GM10266 (cell line): ENCODE measurements around the gene MICOS13.
"Not testable (repeated sequence)": the region's sequence is repeated elsewhere in the genome, so short reads cannot be mapped to it uniquely, and the experiment has no call there.

Source experiments
- DNase-seq: peaks from one replicate; pipeline ENCODE4 v3.0.0; 2012; ENCODE audit errors: extremely low spot score
- TF ChIP-seq, protein P1 (sequence below): IDR thresholded peaks from 2 replicates; pipeline ENCODE4 v1.5.1; 2012; ENCODE audit warnings: mild to moderate bottlenecking, low read depth; ENCODE audit not compliant: control insufficient read depth, insufficient read depth; ENCODE audit errors: missing control alignments

MICOS13 gene

DNA sequence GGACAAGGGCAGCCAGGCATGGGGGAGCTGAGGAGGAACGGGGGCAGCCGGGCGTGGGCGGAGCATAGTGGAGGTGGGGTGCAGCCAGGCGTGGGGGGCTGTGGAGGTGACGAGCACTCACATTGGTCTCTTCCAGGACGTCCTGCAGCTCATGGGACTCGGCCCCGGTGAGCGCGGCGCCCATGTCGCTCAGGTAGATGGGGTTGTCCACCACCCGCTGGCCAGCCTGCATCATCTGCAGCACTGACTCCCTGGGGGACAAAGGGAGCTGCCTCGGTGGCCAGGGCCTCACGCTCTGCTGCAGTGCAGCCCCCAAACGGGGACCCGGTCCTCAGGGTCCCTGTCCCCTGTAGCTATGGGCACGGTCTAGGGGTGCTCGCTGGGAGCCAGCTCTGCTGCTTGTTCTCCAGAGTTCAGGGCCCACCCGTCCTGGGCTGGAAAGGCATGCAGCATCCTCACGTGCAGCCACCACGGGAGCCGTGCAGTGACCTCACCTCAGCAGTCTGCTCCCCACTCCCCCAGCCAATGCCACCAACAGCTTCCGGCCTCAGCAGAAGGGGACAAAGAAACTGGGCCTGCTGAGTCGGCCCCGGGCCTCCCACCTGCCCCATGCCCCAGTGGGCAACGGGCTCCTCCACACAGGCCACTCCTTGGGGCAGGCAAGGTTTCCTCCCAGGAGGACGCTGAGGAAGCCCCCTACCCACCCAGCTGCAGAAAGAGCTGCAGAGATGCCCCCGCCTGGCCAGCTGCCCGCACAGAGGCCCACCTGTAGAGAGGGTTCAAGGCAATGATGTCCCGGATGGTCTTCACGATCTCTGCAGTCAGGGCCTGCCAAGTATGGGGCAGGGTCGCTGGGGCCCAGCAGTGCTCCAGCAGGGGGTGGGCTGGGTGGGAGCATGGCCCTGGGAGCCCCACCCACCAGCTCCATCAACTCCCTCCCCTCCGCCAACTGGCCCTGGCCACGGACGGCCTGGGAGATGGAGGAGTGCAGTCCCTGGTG is 27.6 kb upstream of the MICOS13 start:
- TF ChIP-seq, protein P1, sequence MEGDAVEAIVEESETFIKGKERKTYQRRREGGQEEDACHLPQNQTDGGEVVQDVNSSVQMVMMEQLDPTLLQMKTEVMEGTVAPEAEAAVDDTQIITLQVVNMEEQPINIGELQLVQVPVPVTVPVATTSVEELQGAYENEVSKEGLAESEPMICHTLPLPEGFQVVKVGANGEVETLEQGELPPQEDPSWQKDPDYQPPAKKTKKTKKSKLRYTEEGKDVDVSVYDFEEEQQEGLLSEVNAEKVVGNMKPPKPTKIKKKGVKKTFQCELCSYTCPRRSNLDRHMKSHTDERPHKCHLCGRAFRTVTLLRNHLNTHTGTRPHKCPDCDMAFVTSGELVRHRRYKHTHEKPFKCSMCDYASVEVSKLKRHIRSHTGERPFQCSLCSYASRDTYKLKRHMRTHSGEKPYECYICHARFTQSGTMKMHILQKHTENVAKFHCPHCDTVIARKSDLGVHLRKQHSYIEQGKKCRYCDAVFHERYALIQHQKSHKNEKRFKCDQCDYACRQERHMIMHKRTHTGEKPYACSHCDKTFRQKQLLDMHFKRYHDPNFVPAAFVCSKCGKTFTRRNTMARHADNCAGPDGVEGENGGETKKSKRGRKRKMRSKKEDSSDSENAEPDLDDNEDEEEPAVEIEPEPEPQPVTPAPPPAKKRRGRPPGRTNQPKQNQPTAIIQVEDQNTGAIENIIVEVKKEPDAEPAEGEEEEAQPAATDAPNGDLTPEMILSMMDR = no peak
- DNase-seq = no peak

DNA sequence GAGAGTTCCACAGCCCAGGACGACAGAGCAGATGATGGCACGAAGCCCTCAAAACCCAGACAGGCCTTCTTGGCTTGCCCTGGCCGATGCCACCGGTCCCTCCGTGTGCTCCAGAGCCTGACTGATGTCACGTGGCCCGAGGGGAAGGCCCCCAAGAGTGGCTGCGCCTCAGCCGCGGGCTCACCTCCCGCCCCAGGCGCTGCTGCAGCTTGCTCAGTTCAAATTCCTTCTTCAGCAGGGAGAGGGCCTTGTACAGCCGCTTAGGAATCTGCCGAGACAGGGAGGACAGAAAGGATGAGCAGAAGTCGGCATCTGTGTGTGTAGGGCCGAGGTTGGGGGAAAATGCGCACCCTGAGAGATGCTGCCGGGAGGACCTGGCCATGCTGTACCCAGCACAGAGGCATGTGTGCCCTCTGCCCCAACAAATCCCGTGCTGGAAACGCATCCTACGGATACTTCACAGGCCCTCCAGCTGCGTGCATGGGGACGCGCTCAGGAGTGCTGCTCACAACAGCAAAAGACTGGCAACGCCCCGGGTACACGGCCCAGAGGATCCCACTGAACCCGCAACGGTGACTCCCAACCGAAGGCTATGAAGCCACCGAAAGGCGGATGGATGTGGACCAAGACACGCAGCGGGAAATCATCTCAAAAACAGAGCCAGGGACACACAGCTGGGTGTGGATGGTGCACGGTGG is 26.7 kb upstream of the MICOS13 start:
- DNase-seq = peak; percentile 13
- TF ChIP-seq, protein P1 = no peak

DNA sequence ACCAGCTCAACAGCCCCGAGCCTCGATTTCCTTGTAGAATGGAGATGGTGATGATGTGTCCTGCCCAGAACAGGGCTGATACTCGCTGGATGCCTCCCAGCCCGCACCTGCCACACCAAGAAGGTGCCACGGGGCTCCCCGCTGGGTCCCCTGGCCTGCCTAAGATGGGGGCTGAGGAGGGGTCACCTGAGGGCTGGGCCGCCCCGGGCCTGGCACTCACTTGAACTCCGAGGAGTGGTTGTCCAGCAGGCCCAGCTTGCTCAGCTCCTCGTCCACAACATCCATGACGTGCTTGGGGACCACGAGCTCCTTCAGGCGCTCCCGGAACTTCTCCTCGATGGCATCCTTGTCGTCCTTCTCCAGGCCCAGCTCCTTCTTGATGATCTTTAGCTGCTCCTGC is 25.2 kb upstream of the MICOS13 start:
- TF ChIP-seq, protein P1 = no peak
- DNase-seq = no peak

DNA sequence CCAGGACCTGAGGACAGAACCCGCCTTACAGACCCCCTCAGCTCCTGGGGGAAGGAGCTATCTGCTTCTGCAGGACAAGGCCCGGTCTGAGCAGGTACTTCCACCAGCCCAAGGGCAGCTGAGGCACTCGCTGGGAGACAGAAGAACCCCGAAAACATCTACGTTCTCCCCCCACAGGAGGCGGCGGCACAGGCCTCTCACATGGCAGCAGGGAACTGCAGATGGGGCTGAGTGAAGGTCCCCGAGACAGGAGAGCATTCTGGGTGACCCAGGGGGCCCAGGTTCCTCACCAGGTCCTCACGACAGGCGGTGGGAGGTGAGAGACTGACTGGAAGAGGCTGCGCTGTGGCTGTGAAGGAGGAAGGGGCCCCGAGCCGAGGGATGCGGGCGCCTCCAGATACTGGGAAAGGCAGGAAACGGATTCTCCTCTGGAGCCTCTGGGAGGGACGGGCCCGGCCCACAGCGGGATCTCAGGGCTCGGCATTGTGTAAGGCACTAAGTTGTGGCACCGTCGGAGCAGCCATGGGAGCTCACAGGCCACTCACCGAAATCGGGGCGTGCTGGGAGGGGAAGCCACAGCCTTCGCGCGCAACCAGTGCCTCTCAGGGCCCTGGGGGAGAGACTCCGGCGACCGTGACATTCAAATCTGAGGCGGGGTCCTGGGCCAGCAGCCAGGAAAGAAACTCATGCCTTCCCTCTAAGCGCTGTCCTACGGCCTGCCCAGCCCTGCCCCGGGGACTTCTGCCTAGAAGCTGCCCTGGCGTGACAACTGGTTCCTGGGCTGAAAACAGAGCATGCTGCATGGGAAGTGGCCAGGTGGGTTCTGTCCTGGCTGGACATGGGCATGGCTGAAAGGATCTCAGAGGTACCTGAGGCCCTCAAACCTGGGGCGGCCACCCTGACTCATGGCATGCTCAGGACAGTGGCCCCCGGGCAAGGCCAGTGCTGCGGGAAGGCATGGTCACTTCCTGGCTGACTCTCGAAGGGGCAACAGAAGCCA is 23.8 kb upstream of the MICOS13 start:
- DNase-seq = no peak
- TF ChIP-seq, protein P1 = no peak

DNA sequence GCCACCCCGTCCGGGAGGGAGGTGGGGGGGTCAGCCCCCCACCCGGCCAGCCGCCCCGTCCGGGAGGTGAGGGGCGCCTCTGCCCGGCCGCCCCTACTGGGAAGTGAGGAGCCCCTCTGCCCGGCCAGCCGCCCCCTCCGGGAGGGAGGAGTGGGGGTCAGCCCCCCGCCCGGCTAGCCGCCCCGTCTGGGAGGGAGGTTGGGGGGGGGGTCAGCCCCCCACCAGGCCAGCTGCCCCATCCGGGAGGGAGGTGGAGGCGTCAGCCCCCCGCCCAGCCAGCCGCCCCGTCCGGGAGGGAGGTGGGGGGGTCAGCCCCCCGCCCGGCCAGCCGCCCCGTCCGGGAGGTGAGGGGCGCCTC is 21.7 kb upstream of the MICOS13 start:
- not testable (repeated sequence) for DNase-seq

DNA sequence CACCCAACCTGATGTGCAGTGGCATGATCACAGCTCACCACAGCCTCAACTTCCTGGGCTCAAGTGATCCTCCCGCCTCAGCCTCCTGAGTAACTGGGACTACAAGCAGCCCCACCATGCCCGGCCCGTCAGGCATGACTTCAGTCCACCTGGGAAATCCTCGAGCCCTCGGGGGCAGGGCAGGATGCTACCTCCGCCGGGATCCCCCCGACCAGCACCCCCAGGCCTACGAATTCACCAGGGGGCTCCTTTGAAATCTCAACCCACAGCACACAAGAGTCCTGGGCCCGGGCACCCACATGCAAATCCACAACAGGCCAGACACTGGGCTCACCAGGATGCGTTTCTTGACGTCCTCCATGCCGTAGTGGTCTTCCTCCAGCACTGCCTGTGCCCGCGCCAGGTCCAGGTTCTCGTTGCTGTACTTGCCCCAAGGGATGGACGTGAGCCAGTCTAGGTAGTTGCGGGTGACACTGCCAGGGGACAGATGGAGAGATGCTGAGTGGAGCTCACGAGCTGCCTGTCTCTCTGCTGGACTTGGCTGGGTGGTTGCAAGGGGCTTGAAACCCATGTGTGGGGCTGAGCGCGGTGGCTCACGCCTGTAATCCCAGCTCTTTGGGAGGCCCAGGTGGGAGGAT is 20.3 kb upstream of the MICOS13 start:
- DNase-seq = no peak
- TF ChIP-seq, protein P1 = no peak
